Fibroblast of pulmonary artery (primary cell): Measurements from ENCODE around the gene CHRNB2.

Source experiments
- DNase-seq: peaks from one replicate; pipeline ENCODE4 v3.0.0-alpha.2; 2010; ENCODE audit warnings: low read depth
- H3K4me3 ChIP-seq: replicated peaks from 2 replicates; pipeline ENCODE4 v1.5.1; 2011; ENCODE audit warnings: low read depth, mild to moderate bottlenecking, control low read depth, low read length, moderate library complexity
- CTCF ChIP-seq: IDR thresholded peaks from 2 replicates; pipeline ENCODE4 v1.5.1; 2011; ENCODE audit warnings: mild to moderate bottlenecking, control low read depth, low read length, inconsistent platforms; ENCODE audit errors: missing control alignments

CHRNB2 gene

DNA sequence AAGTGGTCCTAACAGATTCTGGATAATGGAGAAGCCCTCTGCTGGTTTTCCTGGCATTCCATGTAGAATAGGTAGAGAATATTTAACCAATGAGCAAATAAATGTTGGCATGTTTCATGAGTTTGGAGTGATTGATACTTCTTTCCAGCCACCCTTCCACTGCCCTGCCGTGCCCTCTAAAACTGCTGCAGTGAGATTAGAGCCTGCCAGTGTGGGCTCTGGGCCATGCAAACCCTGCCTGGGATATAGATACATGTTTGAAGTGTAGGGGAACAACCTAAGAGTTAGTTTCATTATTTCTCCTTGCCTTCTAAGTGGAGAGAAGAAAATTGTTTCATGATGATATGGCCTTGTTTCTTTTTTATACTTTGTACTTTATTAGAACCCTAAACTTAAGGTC, 19.6 kb upstream of the CHRNB2 start:
- TF ChIP-seq CTCF: no peak
- H3K4me3 ChIP-seq: no peak overlapping the region
- DNase-seq: no peak

GRCh38 chr1:154549202-154549770, 18.3 kb upstream of the CHRNB2 start:
- H3K4me3 ChIP-seq: no peak overlapping the region
- no peak for TF ChIP-seq CTCF
- DNase-seq: no peak

GRCh38 chr1:154550070-154550469, 17.5 kb upstream of the CHRNB2 start:
- no peak overlapping the region for H3K4me3 ChIP-seq
- no peak for TF ChIP-seq CTCF

DNA sequence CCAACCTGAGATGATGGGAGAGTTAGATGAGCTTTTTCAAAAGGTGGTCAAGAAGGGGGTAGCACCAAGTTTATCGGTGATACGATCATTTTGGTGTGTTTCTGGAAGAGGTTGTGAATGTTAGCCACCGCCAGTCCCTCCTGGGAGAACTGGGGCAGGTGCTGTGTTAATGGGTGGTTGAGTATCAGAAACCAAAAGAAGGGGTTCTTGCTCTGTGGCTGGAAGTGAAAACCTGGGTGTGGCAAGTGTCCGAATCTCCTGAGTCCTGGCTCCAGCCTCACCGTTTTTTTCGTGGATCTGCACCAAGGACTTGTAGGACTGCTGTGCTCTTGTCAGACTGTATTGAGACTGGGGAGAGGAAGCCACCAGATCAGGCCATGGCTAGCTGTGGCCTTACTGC, 16.9 kb upstream of the CHRNB2 start:
- no peak for DNase-seq
- TF ChIP-seq CTCF: no peak

More at GRCh38 chr1:154550070-154550469, 17.5 kb upstream of the CHRNB2 start:
- DNase-seq: no peak

GRCh38 chr1:154551474-154551873, 16.1 kb upstream of the CHRNB2 start:
- TF ChIP-seq CTCF: no peak
- no peak for DNase-seq
- no peak overlapping the region for H3K4me3 ChIP-seq

More for the DNA sequence above, 16.9 kb upstream of the CHRNB2 start:
- no peak overlapping the region for H3K4me3 ChIP-seq

GRCh38 chr1:154552036-154552435, 15.5 kb upstream of the CHRNB2 start:
- DNase-seq: no peak
- no peak for TF ChIP-seq CTCF
- H3K4me3 ChIP-seq: no peak overlapping the region

GRCh38 chr1:154553056-154554030, 14.2 kb upstream of the CHRNB2 start:
- no peak overlapping the region for H3K4me3 ChIP-seq
- no peak for DNase-seq
- TF ChIP-seq CTCF: no peak
